B cell (primary cell): ENCODE data around the gene HNRNPH2. TPM values are rescaled to one million over a fixed set of nuclear protein-coding genes. Genes with fewer than 3 reads are reported as not detected.

Experiments
- ATAC-seq: fragments of 200-7000 bp; cut with Tn5 transposase; one replicate; pipeline ENCODE4 v1.10.0; 2021; ENCODE audit warnings: low read depth, mild to moderate bottlenecking, moderate number of reproducible peaks, moderate library complexity
- CTCF ChIA-PET: fragments of 350-600 bp; sonication (Branson Sonifier 250); formaldehyde crosslinking; loops from one replicate; lab custom pipeline; 2021; ENCODE audit warnings: antibody characterized with exemption, inconsistent platforms; lab: Charles Lee
- POLR2A ChIA-PET: fragments of 350-600 bp; sonication (Branson Sonifier 250); formaldehyde crosslinking; loops from one replicate; lab custom pipeline; 2021; ENCODE audit warnings: antibody characterized with exemption; lab: Charles Lee
- DNase-seq: peaks from one replicate; pipeline ENCODE4 v3.0.0; 2013
- H2AFZ ChIP-seq: 2 replicates; pipeline ENCODE4 v1.6.1; 2012; ENCODE audit warnings: mild to moderate bottlenecking, low read depth, low read length; ENCODE audit not compliant: insufficient read depth, poor library complexity, severe bottlenecking
- H3K27ac ChIP-seq, 2 donors: 1 replicate in 1 of 2; 2 replicates in 1 of 2; pipeline ENCODE4 v1.5.1; 2012 to 2013; ENCODE audit warnings: low read length in 2 of 2, mild to moderate bottlenecking in 2 of 2, moderate library complexity in 1 of 2
- H3K27me3 ChIP-seq, 4 experiments: fragments of 200-600 bp in 1 of 4; sonication (generic) in 1 of 4; replicated peaks in 1 of 4; 1 replicate in 2 of 4; 2 replicates in 2 of 4; pipeline versions ENCODE4 v1.6.1 to v1.7.0; 2013 to 2016; ENCODE audit warnings: low read length in 3 of 4, mild to moderate bottlenecking in 2 of 4, mixed read lengths in 1 of 4, moderate library complexity in 1 of 4; ENCODE audit not compliant: insufficient read depth in 4 of 4, control insufficient read depth in 3 of 4; ENCODE audit errors: control extremely low read depth in 1 of 4
- H3K36me3 ChIP-seq, 2 experiments: replicated peaks in 1 of 2; 1 replicate in 1 of 2; 2 replicates in 1 of 2; pipeline versions ENCODE4 v1.6.1 to v1.7.1; 2013; ENCODE audit warnings: low read length in 1 of 2; ENCODE audit not compliant: insufficient read depth in 2 of 2, control insufficient read depth in 1 of 2; ENCODE audit errors: control extremely low read depth in 1 of 2, extremely low read depth in 1 of 2
- H3K4me1 ChIP-seq, 2 donors: fragments of 200-600 bp in 1 of 2; sonication (generic) in 1 of 2; 1 replicate in 1 of 2; 2 replicates in 1 of 2; pipeline versions ENCODE4 v1.5.1 to v1.6.1; 2013 to 2017; ENCODE audit warnings: low read length in 2 of 2; ENCODE audit not compliant: control insufficient read depth in 2 of 2, insufficient read depth in 2 of 2
- H3K4me2 ChIP-seq: replicated peaks from 2 replicates; pipeline ENCODE3; 2012; ENCODE audit warnings: mild to moderate bottlenecking, low read depth, low read length; ENCODE audit not compliant: poor library complexity, severe bottlenecking
- H3K4me3 ChIP-seq, 5 experiments: fragments of 200-600 bp in 1 of 5; sonication (generic) in 1 of 5; 1 replicate in 3 of 5; 2 replicates in 2 of 5; pipeline versions ENCODE4 v1.5.1 to v1.7.0; 2011 to 2016; ENCODE audit warnings: low read length in 4 of 5, mild to moderate bottlenecking in 4 of 5, low read depth in 2 of 5, control low read depth in 1 of 5, moderate library complexity in 1 of 5; ENCODE audit not compliant: insufficient read depth in 1 of 5; ENCODE audit errors: control extremely low read depth in 1 of 5, extremely low read depth in 1 of 5
- H3K79me2 ChIP-seq: fragments of 200-600 bp; sonication (generic); one replicate; pipeline ENCODE4 v1.6.0; 2016; ENCODE audit warnings: low read length; ENCODE audit not compliant: control insufficient read depth, insufficient read depth
- H3K9ac ChIP-seq: fragments of 200-600 bp; sonication (generic); 2 replicates; pipeline ENCODE4 v1.6.1; 2017; ENCODE audit warnings: mild to moderate bottlenecking, low read length, moderate library complexity
- H3K9me3 ChIP-seq, 3 donors: one replicate each; pipeline versions ENCODE4 v1.6.1 to v1.7.1; 2013; ENCODE audit warnings: low read length in 2 of 3; ENCODE audit not compliant: control insufficient read depth in 2 of 3, insufficient read depth in 1 of 3; ENCODE audit errors: control extremely low read depth in 1 of 3
- H4K20me1 ChIP-seq: 2 replicates; pipeline ENCODE4 v1.6.0; 2012; ENCODE audit warnings: mild to moderate bottlenecking, low read length; ENCODE audit not compliant: insufficient read depth, control insufficient read depth, poor library complexity, severe bottlenecking
- H3K27ac Mint-ChIP-seq: one replicate; pipeline ENCODE4 v1.8.0; 2021; ENCODE audit warnings: mixed read lengths
- H3K27me3 Mint-ChIP-seq: one replicate; pipeline ENCODE4 v1.8.0; 2021; ENCODE audit warnings: mixed read lengths
- H3K4me1 Mint-ChIP-seq: one replicate; pipeline ENCODE4 v1.8.0; 2021; ENCODE audit warnings: mixed read lengths
- H3K4me3 Mint-ChIP-seq: one replicate; pipeline ENCODE4 v1.8.0; 2021; ENCODE audit warnings: mixed read lengths
- H3K9me3 Mint-ChIP-seq: one replicate; pipeline ENCODE4 v1.8.0; 2022; ENCODE audit warnings: mixed read lengths; ENCODE audit not compliant: insufficient read depth
- EZH2 ChIP-seq: IDR thresholded peaks from 2 replicates; pipeline ENCODE4 v1.6.1; 2012; ENCODE audit warnings: borderline replicate concordance, low read depth, mild to moderate bottlenecking, moderate library complexity, low read length; ENCODE audit not compliant: insufficient read depth, poor library complexity, severe bottlenecking
- WGBS: methylation state at CpG from one replicate; pipeline ENCODE4 v1.1.5; 2013; ENCODE audit warnings: missing lambda C conversion rate; ENCODE audit not compliant: insufficient coverage; 5-methylcytosine and 5-hydroxymethylcytosine counted together
- intact Hi-C: fragments of 100-400 bp; cut with micrococcal nuclease; formaldehyde crosslinking; loops from one replicate; pipeline ENCODE4 v1.10.0; 2022
- polyA plus RNA-seq: library from polyadenylated mRNA; depleted of rRNA; stranded (reverse); fragments of >200 nt; gene quantifications from 2 replicates; pipeline ENCODE4 v1.2.3, GENCODE V29; 2012
- total RNA-seq, 2 donors: library from RNA; stranded (reverse); fragments of 120-200 nt in 1 of 2; gene quantifications; 1 replicate in 1 of 2; 2 replicates in 1 of 2; pipeline versions ENCODE4 v1.2.3 to v1.2.4, GENCODE V29; 2013 to 2022
- TF ChIP-seq, protein P1 (sequence below): fragments of 200-600 bp; IDR thresholded peaks from one replicate; pipeline ENCODE4 v1.8.0; 2022; ENCODE audit warnings: antibody characterized with exemption, mild to moderate bottlenecking

The HNRNPH2 gene
- total and polyA plus RNA-seq, 2 donors (not counting 1 experiment from before 2014, with no cell fraction given) = 9.2 to 57.1 TPM

DNA sequence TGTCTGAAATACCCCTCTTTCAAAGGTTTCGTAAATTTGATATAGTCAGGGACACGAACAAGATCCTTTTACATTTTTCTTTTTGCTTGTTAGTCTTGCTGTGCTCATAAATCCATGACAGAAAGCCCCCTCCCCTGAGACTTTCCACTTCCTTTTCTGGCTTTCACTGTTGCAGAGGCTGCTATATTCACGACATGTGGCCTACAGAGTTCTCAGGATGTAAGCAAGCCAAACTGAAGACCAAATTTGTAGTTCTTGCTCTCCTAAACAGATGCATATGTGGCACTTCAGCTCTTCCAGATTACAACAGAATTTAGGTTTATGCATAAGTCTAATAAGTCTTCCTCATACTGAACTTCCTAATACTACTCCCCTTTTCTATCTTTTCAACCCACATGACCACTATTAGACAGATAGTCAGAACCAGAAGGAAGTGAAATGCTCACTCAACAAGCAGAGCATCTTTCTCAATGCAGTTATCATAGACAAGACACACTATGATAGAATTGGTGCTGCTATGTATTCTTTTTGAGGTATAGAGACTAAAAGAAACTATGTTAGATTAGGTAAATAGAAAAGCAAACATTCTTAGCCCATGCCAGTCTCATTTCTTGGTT, 37.0 kb upstream of the HNRNPH2 start:
- TF ChIP-seq, protein P1, sequence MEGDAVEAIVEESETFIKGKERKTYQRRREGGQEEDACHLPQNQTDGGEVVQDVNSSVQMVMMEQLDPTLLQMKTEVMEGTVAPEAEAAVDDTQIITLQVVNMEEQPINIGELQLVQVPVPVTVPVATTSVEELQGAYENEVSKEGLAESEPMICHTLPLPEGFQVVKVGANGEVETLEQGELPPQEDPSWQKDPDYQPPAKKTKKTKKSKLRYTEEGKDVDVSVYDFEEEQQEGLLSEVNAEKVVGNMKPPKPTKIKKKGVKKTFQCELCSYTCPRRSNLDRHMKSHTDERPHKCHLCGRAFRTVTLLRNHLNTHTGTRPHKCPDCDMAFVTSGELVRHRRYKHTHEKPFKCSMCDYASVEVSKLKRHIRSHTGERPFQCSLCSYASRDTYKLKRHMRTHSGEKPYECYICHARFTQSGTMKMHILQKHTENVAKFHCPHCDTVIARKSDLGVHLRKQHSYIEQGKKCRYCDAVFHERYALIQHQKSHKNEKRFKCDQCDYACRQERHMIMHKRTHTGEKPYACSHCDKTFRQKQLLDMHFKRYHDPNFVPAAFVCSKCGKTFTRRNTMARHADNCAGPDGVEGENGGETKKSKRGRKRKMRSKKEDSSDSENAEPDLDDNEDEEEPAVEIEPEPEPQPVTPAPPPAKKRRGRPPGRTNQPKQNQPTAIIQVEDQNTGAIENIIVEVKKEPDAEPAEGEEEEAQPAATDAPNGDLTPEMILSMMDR = no peak
- no peak for TF ChIP-seq EZH2
- Mint-ChIP-seq H3K27me3 (no peaks in the 10 kb centered on the region), H3K4me3 (peak overlapping the region; percentile 65), H3K9me3 (no peaks in the 10 kb centered on the region), H3K27ac (peak overlapping the region; percentile 86), H3K4me1 (peaks cover 48% of the 10 kb centered on the region)
- Histone ChIP-seq H3K9ac (peak overlapping the region; percentile 21), H3K27ac (peak overlapping the region; percentile 54 to 85), H3K4me3 (peak overlapping the region in 1 of 5 experiments; percentile 38), H2AFZ (no peak overlapping the region), H3K4me1 (peaks cover 47 to 52% of the 10 kb centered on the region in 2 donors), H3K36me3 (peaks cover 0 to 46% of the 10 kb centered on the region in 2 experiments), H3K4me2 (peak overlapping the region; percentile 49), H3K27me3 (no peaks in the 10 kb centered on the region), H4K20me1 (no peaks in the 10 kb centered on the region), H3K79me2 (peaks cover 45% of the 10 kb centered on the region), H3K9me3 (no peaks in the 10 kb centered on the region)
- ChIA-PET CTCF (interaction anchor here (1.8 kb wide), 1 partner anchor 13 kb away, joined by 4 read pairs; no protein-coding TSS in a partner anchor), POLR2A (no interaction called here)
- intact Hi-C loops = loop anchor here (2.0 kb wide), 1 partner anchor 20 kb away; the partner anchor contains the start of gene RPL36A
- no CpG with 5 or more reads among the region's 3 CpGs for WGBS
- DNase-seq = peak; percentile 67
- ATAC-seq = peak; percentile 82

DNA sequence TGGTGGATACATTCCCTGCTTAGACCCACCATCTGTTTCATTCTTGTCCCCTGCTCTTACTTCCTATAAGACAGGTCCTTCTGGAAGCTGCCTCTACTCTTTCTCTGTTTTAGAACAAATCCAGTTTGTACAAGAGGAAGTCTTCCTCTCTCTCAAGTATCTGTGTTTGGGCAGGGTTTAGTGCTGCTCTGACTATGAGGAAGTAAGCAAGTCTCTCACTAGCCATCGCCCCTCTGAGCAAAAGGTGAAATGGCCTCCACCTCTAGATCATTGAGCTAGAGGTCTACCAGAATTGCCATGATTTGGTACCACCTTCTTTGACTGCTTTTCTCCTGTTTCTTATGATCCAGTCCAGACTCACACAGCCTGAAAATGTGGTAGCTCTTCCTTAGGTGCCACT, 30.5 kb upstream of the HNRNPH2 start:
- peak; percentile 91 for ATAC-seq
- peak overlapping the region; percentile 69 for H3K4me3 Mint-ChIP-seq

More for the DNA sequence above, 30.5 kb upstream of the HNRNPH2 start:
- Histone ChIP-seq H3K27ac (peak overlapping the region; percentile 69 to 78), H3K79me2 (peaks cover 82% of the 10 kb centered on the region), H3K27me3 (no peaks in the 10 kb centered on the region), H4K20me1 (no peaks in the 10 kb centered on the region), H3K4me3 (no peak overlapping the region), H3K9me3 (no peaks in the 10 kb centered on the region), H3K4me1 (peaks cover 39 to 48% of the 10 kb centered on the region in 2 donors), H3K4me2 (peak overlapping the region; percentile 66), H2AFZ (peak overlapping the region; percentile 77), H3K36me3 (peaks cover 0 to 38% of the 10 kb centered on the region in 2 experiments), H3K9ac (no peak overlapping the region)
- Mint-ChIP-seq H3K27me3 (no peaks in the 10 kb centered on the region), H3K9me3 (no peaks in the 10 kb centered on the region), H3K4me1 (peaks cover 42% of the 10 kb centered on the region), H3K27ac (peak overlapping the region; percentile 87)
- intact Hi-C loops = no loop called here
- POLR2A ChIA-PET = interaction anchor here (1.4 kb wide), 1 partner anchor 13 kb away, joined by 7 read pairs; the partner anchor contains the start of gene RPL36A
- CTCF ChIA-PET = interaction anchor here (0.6 to 2.0 kb wide), 2 partner anchors 13 to 39 kb away, joined by 3 to 16 read pairs; partner anchors contain the start of gene RPL36A
- DNase-seq = peak; percentile 60
- TF ChIP-seq EZH2 = no peak
- TF ChIP-seq, protein P1 = no peak
- WGBS = no CpG with 5 or more reads among the region's 1 CpG
